ENCODE data around the gene GNA15. TPM values are rescaled to one million over a fixed set of nuclear protein-coding genes. Genes with fewer than 3 reads are reported as not detected.

GNA15 gene
- total and polyA plus RNA-seq, 2 of the 8 experiments (the other 6 are each of a cell fraction or from before 2014, with no cell fraction given) = 0.26 to 0.45 TPM

DNA sequence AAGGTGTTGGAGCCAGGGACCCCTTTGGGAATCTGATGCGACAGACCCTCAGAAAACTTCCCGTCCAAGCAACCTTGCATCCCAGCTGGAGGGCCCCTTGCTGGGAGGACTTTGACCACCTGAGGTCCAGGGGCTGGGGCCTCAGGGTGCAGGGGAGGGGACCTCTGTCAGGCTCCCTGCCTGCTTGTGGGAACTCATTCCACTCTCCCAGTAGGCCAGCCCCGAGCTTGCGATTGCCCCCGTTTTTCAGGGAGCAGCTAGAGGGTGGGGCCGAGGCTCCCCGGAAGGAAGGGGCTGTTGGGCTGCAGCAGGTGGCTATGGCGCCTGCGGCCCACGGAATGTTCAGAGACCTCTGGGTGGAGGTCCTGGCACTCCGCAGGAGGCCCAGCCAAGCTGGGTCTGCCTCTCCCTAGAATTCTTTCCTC, 38.9 kb upstream of the GNA15 start:
- H2AK5ac ChIP-seq (ENCODE audit: low read depth, low read length) = no peak overlapping the region
- H3K4me3 ChIP-seq (ENCODE audit: extremely low read depth in 1 of 4, insufficient read depth in 2 of 4, low read depth in 3 of 4, low read length in 4 of 4) = no peak overlapping the region
- no peak for TF ChIP-seq KDM1A (IDR thresholded peaks at IDR 0.05; ENCODE audit: borderline replicate concordance, low read length)
- no peak overlapping the region for H2BK20ac ChIP-seq (ENCODE audit: low read length)
- FAIRE-seq (no peak), DNase-seq (ENCODE audit: low read depth in 1 of 2, low spot score in 2 of 2) (no peak)
- H3K18ac ChIP-seq (ENCODE audit: extremely low read depth, low read length) = no peak overlapping the region
- H2AFZ ChIP-seq (ENCODE audit: low read length) = no peak overlapping the region
- no peak overlapping the region for H3K27ac ChIP-seq (ENCODE audit: low read depth, low read length)
- H3K27me3 ChIP-seq (replicated peaks in 1 of 4; ENCODE audit: control insufficient read depth in 3 of 4, extremely low read depth in 1 of 4, insufficient read depth in 3 of 4, low read length in 3 of 4) = no peaks in the 10 kb centered on the region
- no peak overlapping the region for H3K9ac ChIP-seq (replicated peaks in 1 of 4; ENCODE audit: extremely low read depth in 1 of 4, low read depth in 3 of 4, low read length in 3 of 4)
- H3K79me2 ChIP-seq (ENCODE audit: control insufficient read depth in 1 of 2, insufficient read depth in 2 of 2, low read length in 2 of 2) = peaks cover 2 to 68% of the 10 kb centered on the region in 2 experiments; a peak in 3 of 4 replicates
- no peak overlapping the region for H4K91ac ChIP-seq (replicated peaks; ENCODE audit: insufficient read length, low read length)
- peak overlapping the region; percentile 63 for H4K8ac ChIP-seq (ENCODE audit: extremely low read depth, insufficient read depth, low read length)
- H3K79me1 ChIP-seq (ENCODE audit: low read depth, low read length) = peaks cover 5% of the 10 kb centered on the region
- CTCF ChIA-PET (ENCODE audit: partially characterized antibody) = interaction anchor here (0.6 to 20.0 kb wide), 8 partner anchors 11 to 134 kb away, joined by 3 to 339 read pairs (median 5); no protein-coding TSS in a partner anchor
- H3K36me3 ChIP-seq (ENCODE audit: control insufficient read depth in 2 of 4, insufficient read depth in 4 of 4, low read length in 3 of 4) = no peaks in the 10 kb centered on the region
- H3K4me2 ChIP-seq (ENCODE audit: insufficient read depth in 1 of 2, low read depth in 2 of 2, low read length in 2 of 2) = no peak overlapping the region; a peak in 1 of 4 replicates
- H3K14ac ChIP-seq (ENCODE audit: insufficient read length) = no peak overlapping the region
- peaks cover 3 to 18% (median 15%) of the 10 kb centered on the region in 4 experiments; a peak in 6 of 7 replicates for H3K4me1 ChIP-seq (replicated peaks in 1 of 4; ENCODE audit: control insufficient read depth in 3 of 4, insufficient read depth in 4 of 4, low read length in 3 of 4)
- H2BK5ac ChIP-seq (ENCODE audit: low read depth, low read length) = no peak overlapping the region
- H3K4ac ChIP-seq (replicated peaks; ENCODE audit: insufficient read length, low read depth, low read length) = peak overlapping the region; percentile 66
- H2BK120ac ChIP-seq (replicated peaks; ENCODE audit: low read depth, low read length) = no peak overlapping the region
- POLR2A ChIA-PET (ENCODE audit: partially characterized antibody) = interaction anchor here (1.5 to 1.8 kb wide), 2 partner anchors 18 to 53 kb away, joined by 4 to 6 read pairs; no protein-coding TSS in a partner anchor
- WGBS, 2 experiments (ENCODE audit: extremely low coverage in 1 of 2, insufficient coverage in 1 of 2, insufficient read length in 1 of 2, insufficient replicate concordance in 2 of 2, low coverage in 1 of 2, low lambda C conversion rate in 2 of 2, missing lambda C conversion rate in 1 of 2) = 86% methylated on average over 9 of the region's 11 CpGs; no CpG with 5 or more reads in 1 of the 2 experiments
- H2BK12ac ChIP-seq (ENCODE audit: low read depth, low read length) = no peak overlapping the region
- H4K5ac ChIP-seq (ENCODE audit: insufficient read length, low read depth, low read length) = no peak overlapping the region
- H3K23ac ChIP-seq (ENCODE audit: insufficient read length) = no peak overlapping the region
- H3K9me3 ChIP-seq (ENCODE audit: insufficient read depth in 2 of 2, low read depth in 1 of 2, low read length in 1 of 2) = no peaks in the 10 kb centered on the region
- H2BK15ac ChIP-seq (ENCODE audit: low read length) = no peak overlapping the region
- H3K23me2 ChIP-seq (ENCODE audit: low read depth, low read length) = peaks cover 13% of the 10 kb centered on the region; the same call in 1 of the 2 replicates
- peaks cover 12 to 37% of the 10 kb centered on the region in 2 experiments for H4K20me1 ChIP-seq (replicated peaks in 1 of 2; ENCODE audit: control insufficient read depth in 1 of 2, insufficient read depth in 2 of 2, low read length in 2 of 2)
- H3K56ac ChIP-seq (replicated peaks; ENCODE audit: insufficient read length, low read depth, low read length) = no peak overlapping the region
